GM12878 (cell line): ENCODE measurements around the gene TXLNA. TPM values are rescaled to one million over a fixed set of nuclear protein-coding genes. Genes with fewer than 3 reads are reported as not detected.

ENCODE experiments used
- ASH2L ChIP-seq: fragments of 300-600, 200-600 bp; sonication (generic); IDR thresholded peaks from 2 replicates; pipeline ENCODE4 v1.6.1; 2017; ENCODE audit warnings: low read depth, mild to moderate bottlenecking, borderline replicate concordance
- CEBPZ ChIP-seq: fragments of 150-350 bp; IDR thresholded peaks from 2 replicates; pipeline ENCODE4 v1.6.1; 2016; ENCODE audit warnings: low read depth, low read length
- DPF2 ChIP-seq: fragments of 450-650 bp; IDR thresholded peaks from 2 replicates; pipeline ENCODE4 v1.6.1; 2017; ENCODE audit warnings: mild to moderate bottlenecking
- EED ChIP-seq: sonication (generic); IDR thresholded peaks from 2 replicates; pipeline ENCODE4 v1.6.1; 2016; ENCODE audit warnings: antibody characterized with exemption, low read depth
- ESRRA ChIP-seq: IDR thresholded peaks from 2 replicates; pipeline ENCODE4 v1.6.1; 2012; ENCODE audit warnings: mild to moderate bottlenecking, low read length, improper control_type of control experiment
- EZH2 ChIP-seq: IDR thresholded peaks from 2 replicates; pipeline ENCODE4 v1.6.1; 2012; ENCODE audit warnings: low read depth, mild to moderate bottlenecking, control low read depth, inconsistent platforms, low read length, borderline replicate concordance; ENCODE audit not compliant: control insufficient read depth
- FOXM1 ChIP-seq: IDR thresholded peaks from 2 replicates; pipeline ENCODE4 v1.6.1; 2012; ENCODE audit warnings: low read depth, mild to moderate bottlenecking, inconsistent platforms, low read length, moderate library complexity
- GABPA ChIP-seq: IDR thresholded peaks from 2 replicates; pipeline ENCODE4 v1.6.1; 2014; ENCODE audit warnings: antibody characterized with exemption, low read depth, mild to moderate bottlenecking, inconsistent platforms
- HCFC1 ChIP-seq: fragments of 150-350 bp; IDR thresholded peaks from 2 replicates; pipeline ENCODE4 v1.6.1; 2014; ENCODE audit warnings: low read length
- IRF3 ChIP-seq: fragments of 450-650 bp; IDR thresholded peaks from 2 replicates; pipeline ENCODE4 v1.6.1; 2014; ENCODE audit warnings: mild to moderate bottlenecking
- KAT2A ChIP-seq: conservative IDR thresholded peaks from 2 replicates; pipeline ENCODE4 v1.6.1; 2011; ENCODE audit warnings: low read depth, low read length; ENCODE audit not compliant: control insufficient read depth
- MAX ChIP-seq: IDR thresholded peaks from 2 replicates; pipeline ENCODE4 v1.6.1; 2012; ENCODE audit warnings: low read depth, low read length, improper control_type of control experiment
- MEF2A ChIP-seq: IDR thresholded peaks from 2 replicates; pipeline ENCODE4 v1.6.1; 2011; ENCODE audit warnings: low read depth, mild to moderate bottlenecking, low read length, moderate library complexity; ENCODE audit not compliant: insufficient read depth
- NFYB ChIP-seq: IDR thresholded peaks from 2 replicates; pipeline ENCODE4 v1.6.1; 2011; ENCODE audit warnings: low read depth, mild to moderate bottlenecking, low read length, improper control_type of control experiment, moderate library complexity; ENCODE audit not compliant: insufficient read depth
- PML ChIP-seq: IDR thresholded peaks from 2 replicates; pipeline ENCODE4 v1.6.1; 2012; ENCODE audit warnings: low read length, inconsistent platforms
- POLR2AphosphoS2 ChIP-seq: IDR thresholded peaks from 2 replicates; pipeline ENCODE4 v1.6.1; 2011; ENCODE audit warnings: low read depth, mild to moderate bottlenecking, low read length, improper control_type of control experiment, moderate library complexity
- RELB ChIP-seq: fragments of 450-650 bp; IDR thresholded peaks from 2 replicates; pipeline ENCODE4 v1.6.1; 2017; ENCODE audit warnings: low read depth, mild to moderate bottlenecking, moderate library complexity
- STAT3 ChIP-seq: IDR thresholded peaks from 2 replicates; pipeline ENCODE4 v1.6.1; 2011; ENCODE audit warnings: low read depth, low read length, improper control_type of control experiment
- SUZ12 ChIP-seq: fragments of 200-600 bp; sonication (generic); IDR thresholded peaks from one replicate; pipeline ENCODE4 v1.6.1; 2018; ENCODE audit warnings: antibody characterized with exemption, mild to moderate bottlenecking; ENCODE audit not compliant: unreplicated experiment
- TBL1XR1 ChIP-seq: IDR thresholded peaks from 2 replicates; pipeline ENCODE4 v1.6.1; 2012; ENCODE audit warnings: low read depth, low read length, improper control_type of control experiment
- USF1 ChIP-seq: IDR thresholded peaks from 2 replicates; pipeline ENCODE4 v1.6.1; 2011; ENCODE audit warnings: borderline replicate concordance, low read depth, mild to moderate bottlenecking, moderate library complexity, mixed read lengths, low read length; ENCODE audit not compliant: insufficient read depth; ENCODE audit errors: extremely low read length
- ZBED1 ChIP-seq: IDR thresholded peaks from 2 replicates; pipeline ENCODE4 v1.6.1; 2016; ENCODE audit warnings: borderline replicate concordance
- ZSCAN29 ChIP-seq: fragments of 450-650 bp; IDR thresholded peaks from 2 replicates; pipeline ENCODE4 v1.6.1; 2017; ENCODE audit warnings: mild to moderate bottlenecking, moderate library complexity
- polyA plus RNA-seq, 11 experiments: library from polyadenylated mRNA; depleted of rRNA in 4 of 11; unstranded in 6 of 11; stranded (reverse) in 5 of 11; fragments of >200 nt; fragmentation: Nextera tagmentation in 4 of 11; fragmentation: Illumina TruSeq in 1 of 11; extraction: Ambion mirVana in 4 of 11; extraction: Trizol in 1 of 11; gene quantifications; 1 replicate in 1 of 11; 2 replicates in 10 of 11; pipeline versions ENCODE4 v1.2.1 to v1.2.3, GENCODE V29; 2011 to 2016; ENCODE audit warnings: inconsistent platforms in 2 of 11, missing spikeins in 2 of 11, low read depth in 1 of 11
- total RNA-seq, 4 experiments: library from RNA; depleted of rRNA in 3 of 4; stranded (reverse); fragments of >200 nt in 3 of 4; fragmentation: Illumina TruSeq in 1 of 4; extraction: Trizol in 1 of 4; gene quantifications; 2 replicates each; pipeline versions ENCODE4 v1.2.1 to v1.2.3, GENCODE V29; 2013 to 2021

TXLNA gene
- total and polyA plus RNA-seq, 10 of the 15 experiments (the other 5 are each of a cell fraction or from before 2014, with no cell fraction given): 7.2 to 93.7 (median 47.9) TPM

GRCh38 chr1:32205401-32206370 lies 26.2 kb downstream of the TXLNA start, which contains the start of gene IQCC (continued):
- peak; percentile 51; the same call in 1 of the 2 replicates for TF ChIP-seq HCFC1
- no peak for TF ChIP-seq TBL1XR1
- no peak for TF ChIP-seq CEBPZ
- TF ChIP-seq USF1: no peak
- TF ChIP-seq STAT3: no peak
- peak; percentile 67; the same call in 1 of the 2 replicates for TF ChIP-seq DPF2
- no peak; the same call in 1 of the 2 replicates for TF ChIP-seq PML
- no peak for TF ChIP-seq KAT2A
- TF ChIP-seq GABPA: no peak
- TF ChIP-seq SUZ12: no peak
- no peak; the same call in 1 of the 2 replicates for TF ChIP-seq EED
- no peak for TF ChIP-seq EZH2
- TF ChIP-seq RELB: peak; percentile 73; the same call in 1 of the 2 replicates
- TF ChIP-seq FOXM1: no peak
- no peak for TF ChIP-seq MEF2A
- TF ChIP-seq ZBED1: no peak
- peak; percentile 39 for TF ChIP-seq MAX
- no peak for TF ChIP-seq ESRRA
- no peak for TF ChIP-seq NFYB
- no peak for TF ChIP-seq ASH2L
- peak; percentile 78; the same call in 1 of the 2 replicates for TF ChIP-seq POLR2AphosphoS2
- no peak for TF ChIP-seq IRF3
- TF ChIP-seq ZSCAN29: no peak
